Fibroblast of lung (primary cell): Measurements from ENCODE around the gene ZNF3.
"Not testable (repeated sequence)": the region's sequence is repeated elsewhere in the genome, so short reads cannot be mapped to it uniquely, and the experiment has no call there.

ENCODE experiments used
- CTCF ChIP-seq, 2 donors: IDR thresholded peaks in 1 of 2; conservative IDR thresholded peaks in 1 of 2; 1 replicate in 1 of 2; 2 replicates in 1 of 2; pipeline ENCODE4 v1.5.1; 2011 to 2012; ENCODE audit warnings: low read length in 2 of 2, control low read depth in 1 of 2, inconsistent platforms in 1 of 2, low read depth in 1 of 2, mild to moderate bottlenecking in 1 of 2
- EZH2 ChIP-seq: IDR thresholded peaks from 2 replicates; pipeline ENCODE4 v1.5.1; 2012; ENCODE audit warnings: low read length, control low read depth, mild to moderate bottlenecking; ENCODE audit errors: missing control alignments

GRCh38 chr7:100130220-100130607, 48.7 kb upstream of the ZNF3 start:
- not testable (repeated sequence) for TF ChIP-seq CTCF (conservative IDR thresholded peaks at IDR 0.05 in 1 of 2, IDR thresholded peaks at IDR 0.05 in 1 of 2; ENCODE audit: low read depth in 1 of 2, low read length in 2 of 2); EZH2
